WERI-Rb-1 (cell line): ENCODE data around the gene VASN.
A peak's percentile ranks its signal among the peaks of the same experiment; 100 is the strongest.

Source experiments
- DNase-seq: peaks from one replicate; pipeline ENCODE4 v3.0.0-alpha.2; 2020
- H3K27ac ChIP-seq: fragments of 250-450 bp; sonication (Bioruptor Pico); 2 replicates; pipeline ENCODE4 v1.5.1; 2020; ENCODE audit warnings: mild to moderate bottlenecking, moderate library complexity
- H3K27me3 ChIP-seq: fragments of 250-450 bp; sonication (Bioruptor Pico); 2 replicates; pipeline ENCODE4 v1.5.1; 2021; ENCODE audit warnings: mild to moderate bottlenecking, low read depth, moderate library complexity; ENCODE audit not compliant: insufficient read depth, severe bottlenecking
- H3K36me3 ChIP-seq: fragments of 250-450 bp; sonication (Bioruptor Pico); 2 replicates; pipeline ENCODE4 v1.5.1; 2020; ENCODE audit warnings: mild to moderate bottlenecking, moderate library complexity
- H3K4me3 ChIP-seq: 2 replicates; pipeline ENCODE4 v1.5.1; 2011; ENCODE audit warnings: low read depth, mild to moderate bottlenecking, control low read depth, low read length
- H3K9me3 ChIP-seq: fragments of 250-450 bp; sonication (Bioruptor Pico); 2 replicates; pipeline ENCODE4 v1.5.1; 2021; ENCODE audit warnings: mild to moderate bottlenecking, moderate library complexity; ENCODE audit not compliant: severe bottlenecking
- CTCF ChIP-seq: IDR thresholded peaks from 2 replicates; pipeline ENCODE4 v1.5.1; 2011; ENCODE audit warnings: low read depth, mild to moderate bottlenecking, control low read depth, inconsistent platforms, low read length

VASN gene

GRCh38 chr16:4380119-4381063 is 8.7 kb downstream of the VASN start:
- no peak for DNase-seq
- no peak overlapping the region for H3K27ac ChIP-seq
- H3K36me3 ChIP-seq: no peaks in the 10 kb centered on the region
- no peak for TF ChIP-seq CTCF
- H3K9me3 ChIP-seq: no peaks in the 10 kb centered on the region
- H3K4me3 ChIP-seq: no peak overlapping the region
- no peaks in the 10 kb centered on the region for H3K27me3 ChIP-seq

- Histone ChIP-seq H3K9me3 (no peaks in the 10 kb centered on the region), H3K27ac (no peak overlapping the region), H3K4me3 (no peak overlapping the region), H3K36me3 (no peaks in the 10 kb centered on the region), H3K27me3 (no peaks in the 10 kb centered on the region)
- TF ChIP-seq CTCF: no peak
- DNase-seq: no peak
Measured at GRCh38 chr16:4381072-4381934, 9.7 kb downstream of the VASN start.

GRCh38 chr16:4381935-4382794 is 10.5 kb downstream of the VASN start:
- no peak overlapping the region; the same call in 1 of the 2 replicates for H3K27ac ChIP-seq
- H3K4me3 ChIP-seq: no peak overlapping the region
- no peaks in the 10 kb centered on the region for H3K27me3 ChIP-seq
- H3K36me3 ChIP-seq: no peaks in the 10 kb centered on the region
- DNase-seq: no peak
- H3K9me3 ChIP-seq: no peaks in the 10 kb centered on the region
- TF ChIP-seq CTCF: no peak

- Histone ChIP-seq H3K27ac (no peak overlapping the region; the same call in 1 of the 2 replicates), H3K36me3 (no peaks in the 10 kb centered on the region), H3K4me3 (no peak overlapping the region), H3K27me3 (no peaks in the 10 kb centered on the region), H3K9me3 (no peaks in the 10 kb centered on the region)
- TF ChIP-seq CTCF: no peak
- DNase-seq: peak; percentile 45
Measured at GRCh38 chr16:4382795-4383357, 11.2 kb downstream of the VASN start.
